Choroid plexus epithelial cell (primary cell): ENCODE data around the gene KIR3DL3.
"Not testable (repeated sequence)": the region's sequence is repeated elsewhere in the genome, so short reads cannot be mapped to it uniquely, and the experiment has no call there.

Experiments
- DNase-seq: peaks from one replicate; pipeline ENCODE4 v3.0.0-alpha.2; 2010; ENCODE audit warnings: low read depth
- H3K4me3 ChIP-seq: 2 replicates; pipeline ENCODE4 v1.5.1; 2011; ENCODE audit warnings: low read depth, mild to moderate bottlenecking, control low read depth, low read length, moderate library complexity

The KIR3DL3 gene

GRCh38 chr19:54771018-54771960, 47.0 kb downstream of the KIR3DL3 start:
- DNase-seq, H3K4me3 ChIP-seq: not testable (repeated sequence)

DNA sequence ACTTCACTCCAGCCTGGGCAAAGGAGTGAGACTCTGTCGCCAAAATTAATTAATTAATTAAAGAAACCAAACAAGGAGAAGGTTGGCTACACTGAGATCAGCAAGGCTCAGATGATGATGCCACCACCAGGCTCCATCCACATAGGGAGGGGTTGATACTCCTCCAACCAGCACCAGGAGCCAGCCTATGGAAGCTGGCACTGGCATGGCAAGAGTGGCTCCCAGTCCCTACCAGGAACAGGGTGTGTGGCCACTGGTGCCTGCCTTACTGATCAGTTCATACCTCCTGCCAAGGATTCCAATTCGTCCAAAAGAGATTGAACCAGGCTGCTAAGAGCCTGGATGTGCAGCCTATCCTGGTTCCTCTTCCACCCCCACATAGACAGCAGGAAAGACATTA, 48.4 kb downstream of the KIR3DL3 start:
- H3K4me3 ChIP-seq, DNase-seq: not testable (repeated sequence)

- DNase-seq, H3K4me3 ChIP-seq: not testable (repeated sequence)
Observed at GRCh38 chr19:54775095-54775815, 51.0 kb downstream of the KIR3DL3 start.

DNA sequence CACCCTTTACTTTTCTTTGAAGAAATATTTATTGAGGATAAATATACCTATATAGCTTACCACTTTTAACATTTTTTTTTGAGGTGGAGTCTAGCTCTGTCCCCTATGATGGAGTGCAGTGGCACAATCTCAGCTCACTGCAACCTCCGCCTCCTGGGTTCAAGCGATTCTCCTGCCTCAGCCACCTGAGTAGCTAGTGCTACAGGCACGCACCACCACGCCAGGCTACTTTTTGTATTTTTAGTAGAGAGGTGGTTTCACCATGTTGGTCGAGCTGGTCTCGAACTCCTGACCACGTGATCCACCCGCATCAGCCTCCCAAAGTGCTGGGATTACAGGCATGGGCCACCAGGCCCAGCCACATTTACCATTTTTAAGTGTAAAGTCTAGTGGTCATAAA, 51.6 kb downstream of the KIR3DL3 start:
- not testable (repeated sequence) for H3K4me3 ChIP-seq, DNase-seq

GRCh38 chr19:54777851-54778250, 53.6 kb downstream of the KIR3DL3 start:
- not testable (repeated sequence) for DNase-seq

GRCh38 chr19:54778896-54779295, 54.7 kb downstream of the KIR3DL3 start:
- not testable (repeated sequence) for H3K4me3 ChIP-seq, DNase-seq

More at GRCh38 chr19:54777851-54778250, 53.6 kb downstream of the KIR3DL3 start:
- not testable (repeated sequence) for H3K4me3 ChIP-seq

DNA sequence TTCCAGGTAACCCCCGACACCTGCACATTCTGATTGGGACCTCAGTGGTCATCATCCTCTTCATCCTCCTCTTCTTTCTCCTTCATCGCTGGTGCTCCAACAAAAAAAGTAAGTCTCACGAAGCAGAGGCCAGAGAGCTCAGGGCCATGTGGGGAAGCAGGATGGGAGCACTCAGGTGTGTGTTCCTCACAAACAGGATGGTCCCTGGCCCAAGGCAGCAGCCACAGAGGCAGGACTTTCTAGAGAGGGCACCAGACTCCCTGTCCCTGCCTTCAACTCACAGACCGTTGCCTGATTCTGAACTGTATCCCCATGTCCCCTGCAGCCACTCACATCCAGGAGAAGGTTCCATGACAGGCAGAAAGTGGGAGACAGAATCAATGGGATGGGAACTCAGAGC, 58.7 kb downstream of the KIR3DL3 start:
- not testable (repeated sequence) for DNase-seq, H3K4me3 ChIP-seq
